ENCODE data around the gene SLC35F3.

GRCh38 chr1:234361102-234361603 is 456.7 kb downstream of the SLC35F3 start:
- TF ChIP-seq CTCF (conservative IDR thresholded peaks at IDR 0.05; ENCODE audit: low read depth in 2 of 2) (no peak), EZH2phosphoT487 (IDR thresholded peaks at IDR 0.05; ENCODE audit: unreplicated experiment) (no peak), EZH2 (IDR thresholded peaks at IDR 0.05; ENCODE audit: low read depth, unreplicated experiment) (no peak), CREB1 (CRISPR knock-in tag; IDR thresholded peaks at IDR 0.05; ENCODE audit: low read depth) (no peak), NANOG (IDR thresholded peaks at IDR 0.05; ENCODE audit: borderline replicate concordance) (no peak), POLR2AphosphoS5 (IDR thresholded peaks at IDR 0.05; ENCODE audit: low read depth) (no peak), REST (IDR thresholded peaks at IDR 0.05; ENCODE audit: unreplicated experiment) (no peak), ETS1 (IDR thresholded peaks at IDR 0.05) (no peak), ZNF331 (CRISPR knock-in tag; IDR thresholded peaks at IDR 0.05; ENCODE audit: low read depth) (no peak)
